K562 (cell line): Measurements from ENCODE around the gene BOD1L1. TPM values are rescaled to one million over a fixed set of nuclear protein-coding genes. Genes with fewer than 3 reads are reported as not detected.
A peak's percentile ranks its signal among the peaks of the same experiment; 100 is the strongest.

Experiments used
- ATAC-seq: fragments of 200-7000 bp; cut with Tn5 transposase; 3 replicates; pipeline ENCODE4 v1.9.1; 2020; ENCODE audit warnings: moderate library complexity
- BruUV-seq: library from RNA; stranded (reverse); fragments of 400-500 nt; replicated peaks from 2 replicates; lab custom pipeline; 2021; lab: Mats Ljungman, UMichigan
- CTCF ChIA-PET: fragments of 300-600 bp; formaldehyde crosslinking; extraction: SDS; loops from one replicate; lab custom pipeline; 2021; ENCODE audit warnings: low intra/inter-chr PET ratio; lab: Yijun Ruan, JAX
- POLR2A ChIA-PET: fragments of 300-600, 350-650 bp; sonication (Branson Sonifier 250); formaldehyde crosslinking; extraction: SDS; loops from one replicate; lab custom pipeline; 2021; ENCODE audit warnings: antibody characterized with exemption, inconsistent platforms; lab: Yijun Ruan, JAX
- DNase-seq, 4 experiments: peaks; one replicate each; pipeline versions ENCODE4 v3.0.0 to v3.0.0-alpha.2; 2011 to 2018; ENCODE audit warnings: low spot score in 3 of 4, mixed read lengths in 3 of 4; ENCODE audit errors: extremely low read depth in 1 of 4
- FAIRE-seq: peaks from 2 replicates; lab custom pipeline; 2011; peaks lifted over from hg19 to GRCh38; lab: Jason Lieb, UNC
- H2AFZ ChIP-seq: 2 replicates; pipeline ENCODE4 v1.6.0; 2011; ENCODE audit warnings: low read depth, low read length, control low read depth, inconsistent platforms
- H3K27ac ChIP-seq: fragments of 200-600 bp; 3 replicates; pipeline ENCODE4 v1.8.0; 2011; ENCODE audit warnings: low read depth, mild to moderate bottlenecking, control low read depth, inconsistent platforms, low read length, moderate library complexity, mixed read lengths; ENCODE audit errors: extremely low read depth
- H3K27me3 ChIP-seq, 2 experiments: fragments of 300-600 bp in 1 of 2; 2 replicates in 1 of 2; 3 replicates in 1 of 2; pipeline versions ENCODE4 v1.6.0 to v1.8.0; 2011; ENCODE audit warnings: inconsistent platforms in 2 of 2, low read length in 2 of 2, mild to moderate bottlenecking in 1 of 2, mixed read lengths in 1 of 2, moderate library complexity in 1 of 2; ENCODE audit not compliant: control insufficient read depth in 2 of 2, insufficient read depth in 2 of 2
- H3K36me3 ChIP-seq: fragments of 300-600 bp; 3 replicates; pipeline ENCODE4 v1.8.0; 2011; ENCODE audit warnings: mild to moderate bottlenecking, low read length, inconsistent platforms; ENCODE audit not compliant: control insufficient read depth, insufficient read depth
- H3K4me1 ChIP-seq, 2 experiments: fragments of 200-600 bp in 1 of 2; replicated peaks in 1 of 2; 2 replicates in 1 of 2; 3 replicates in 1 of 2; pipeline versions ENCODE4 v1.5.1 to v1.8.0; 2011; ENCODE audit warnings: inconsistent platforms in 2 of 2, low read length in 2 of 2, mild to moderate bottlenecking in 1 of 2, mixed read lengths in 1 of 2, moderate library complexity in 1 of 2; ENCODE audit not compliant: control insufficient read depth in 2 of 2, insufficient read depth in 2 of 2
- H3K4me2 ChIP-seq: 2 replicates; pipeline ENCODE4 v1.6.1; 2011; ENCODE audit warnings: low read length, control low read depth, inconsistent platforms, mixed read lengths; ENCODE audit not compliant: insufficient read depth
- H3K4me3 ChIP-seq: fragments of 200-600 bp; sonication (generic), shearing (Covaris generic); 2 replicates; pipeline ENCODE4 v1.5.1; 2016; ENCODE audit warnings: control low read depth, inconsistent platforms
- H3K79me2 ChIP-seq: fragments of 200-600 bp; 3 replicates; pipeline ENCODE4 v1.8.0; 2011; ENCODE audit warnings: low read length, inconsistent platforms; ENCODE audit not compliant: control insufficient read depth, insufficient read depth
- H3K9ac ChIP-seq, 2 experiments: 2 replicates each; pipeline versions ENCODE4 v1.6.0 to v1.6.1; 2011; ENCODE audit warnings: low read depth in 2 of 2, low read length in 2 of 2, control low read depth in 1 of 2, inconsistent platforms in 1 of 2, mild to moderate bottlenecking in 1 of 2, mixed read lengths in 1 of 2; ENCODE audit not compliant: insufficient read depth in 1 of 2
- H3K9me1 ChIP-seq: one replicate; pipeline ENCODE4 v1.6.0; 2011; ENCODE audit warnings: inconsistent platforms, mild to moderate bottlenecking, low read length, moderate library complexity; ENCODE audit not compliant: control insufficient read depth, insufficient read depth
- H3K9me3 ChIP-seq: replicated peaks from 2 replicates; pipeline ENCODE4 v1.5.1; 2011; ENCODE audit warnings: low read depth, low read length, inconsistent platforms; ENCODE audit not compliant: control insufficient read depth, insufficient read depth
- H4K20me1 ChIP-seq: replicated peaks from 2 replicates; pipeline ENCODE4 v1.6.1; 2011; ENCODE audit warnings: low read length, inconsistent platforms, mixed read lengths; ENCODE audit not compliant: control insufficient read depth, insufficient read depth
- MBD2 ChIP-seq: sonication (generic); IDR thresholded peaks from 2 replicates; pipeline ENCODE4 v1.6.1; 2016; ENCODE audit warnings: low read depth, borderline replicate concordance
- WGBS: fragments of 100-300 bp; shearing (Covaris generic); methylation state at CpG from one replicate; pipeline ENCODE4 v1.1.6; 2016; ENCODE audit warnings: low coverage, mixed read lengths; ENCODE audit not compliant: insufficient coverage; ENCODE audit errors: missing lambda C conversion rate; 5-methylcytosine and 5-hydroxymethylcytosine counted together
- in situ Hi-C: fragments of 300-500 bp; cut with MboI; formaldehyde crosslinking; loops from 4 replicates; pipeline ENCODE4 v1.15.0; 2018; ENCODE audit warnings: inconsistent platforms, mixed read lengths
- intact Hi-C: fragments of 100-400 bp; cut with micrococcal nuclease; formaldehyde crosslinking; loops from 2 replicates; pipeline ENCODE4 v1.14.2; 2022
- polyA plus RNA-seq, 8 experiments: library from polyadenylated mRNA; depleted of rRNA in 4 of 8; stranded (reverse) in 5 of 8; unstranded in 3 of 8; fragments of >200 nt; fragmentation: Nextera tagmentation in 2 of 8; fragmentation: Illumina TruSeq in 1 of 8; extraction: Ambion mirVana in 2 of 8; extraction: Trizol in 1 of 8; gene quantifications; 2 replicates each; pipeline versions ENCODE4 v1.2.1 to v1.2.3, GENCODE V29; 2011 to 2014; ENCODE audit warnings: inconsistent platforms in 1 of 8, missing spikeins in 1 of 8
- total RNA-seq, 7 experiments: library from RNA; depleted of rRNA in 6 of 7; stranded (reverse); fragments of >200 nt in 6 of 7; fragmentation: Illumina TruSeq in 2 of 7; extraction: Trizol in 2 of 7; gene quantifications; 2 replicates each; pipeline versions ENCODE4 v1.2.1 to v1.2.3, GENCODE V29; 2011 to 2021; ENCODE audit warnings: low replicate concordance in 1 of 7
- TF ChIP-seq, protein P1 (sequence below): fragments of 200-800 bp; sonication (Bioruptor generic); IDR thresholded peaks from 2 replicates; pipeline ENCODE4 v1.6.1; 2017; ENCODE audit warnings: missing genetic modification characterization, missing compliant biosample characterization

BOD1L1 gene
- total and polyA plus RNA-seq, 9 of the 15 experiments (the other 6 are each of a cell fraction or from before 2014, with no cell fraction given), result 4.8 to 23.2 (median 17.7) TPM

- Histone ChIP-seq H3K36me3 (no peaks in the 10 kb centered on the region), H3K4me3 (no peak overlapping the region), H3K4me1 (peaks cover 10 to 23% of the 10 kb centered on the region in 2 experiments; a peak in 3 of 5 replicates), H3K27me3 (peaks cover 19 to 52% of the 10 kb centered on the region in 2 experiments), H4K20me1 (no peaks in the 10 kb centered on the region; the same call in 1 of the 2 replicates), H3K27ac (peak overlapping the region; percentile 53; the same call in 2 of the 3 replicates), H3K4me2 (peak overlapping the region; percentile 69), H3K9ac (peak overlapping the region in 1 of 2 experiments; percentile 52; a peak in 1 of 4 replicates), H3K9me3 (no peaks in the 10 kb centered on the region), H2AFZ (peak overlapping the region; percentile 91), H3K79me2 (no peaks in the 10 kb centered on the region), H3K9me1 (no peaks in the 10 kb centered on the region)
- intact Hi-C loops, result no loop called here
- FAIRE-seq (no peak), ATAC-seq (no peak), DNase-seq (no peak)
- in situ Hi-C loops, result no loop called here
- no peak for TF ChIP-seq MBD2
- TF ChIP-seq, protein P1, sequence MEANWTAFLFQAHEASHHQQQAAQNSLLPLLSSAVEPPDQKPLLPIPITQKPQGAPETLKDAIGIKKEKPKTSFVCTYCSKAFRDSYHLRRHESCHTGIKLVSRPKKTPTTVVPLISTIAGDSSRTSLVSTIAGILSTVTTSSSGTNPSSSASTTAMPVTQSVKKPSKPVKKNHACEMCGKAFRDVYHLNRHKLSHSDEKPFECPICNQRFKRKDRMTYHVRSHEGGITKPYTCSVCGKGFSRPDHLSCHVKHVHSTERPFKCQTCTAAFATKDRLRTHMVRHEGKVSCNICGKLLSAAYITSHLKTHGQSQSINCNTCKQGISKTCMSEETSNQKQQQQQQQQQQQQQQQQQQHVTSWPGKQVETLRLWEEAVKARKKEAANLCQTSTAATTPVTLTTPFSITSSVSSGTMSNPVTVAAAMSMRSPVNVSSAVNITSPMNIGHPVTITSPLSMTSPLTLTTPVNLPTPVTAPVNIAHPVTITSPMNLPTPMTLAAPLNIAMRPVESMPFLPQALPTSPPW (CRISPR knock-in tag), result 0 out of 2 replicates have a peak, but pooled peaks have one; percentile 7
- CTCF ChIA-PET, result no interaction called here
- POLR2A ChIA-PET, result no interaction called here
- 41% methylated on average over 8 of the region's 8 CpGs for WGBS
- BruUV-seq, result no TSS peak
Measured at GRCh38 chr4:13531625-13531998, 95.9 kb downstream of the BOD1L1 start.
